ENCODE results near the gene MVB12B.

Gene MVB12B

DNA sequence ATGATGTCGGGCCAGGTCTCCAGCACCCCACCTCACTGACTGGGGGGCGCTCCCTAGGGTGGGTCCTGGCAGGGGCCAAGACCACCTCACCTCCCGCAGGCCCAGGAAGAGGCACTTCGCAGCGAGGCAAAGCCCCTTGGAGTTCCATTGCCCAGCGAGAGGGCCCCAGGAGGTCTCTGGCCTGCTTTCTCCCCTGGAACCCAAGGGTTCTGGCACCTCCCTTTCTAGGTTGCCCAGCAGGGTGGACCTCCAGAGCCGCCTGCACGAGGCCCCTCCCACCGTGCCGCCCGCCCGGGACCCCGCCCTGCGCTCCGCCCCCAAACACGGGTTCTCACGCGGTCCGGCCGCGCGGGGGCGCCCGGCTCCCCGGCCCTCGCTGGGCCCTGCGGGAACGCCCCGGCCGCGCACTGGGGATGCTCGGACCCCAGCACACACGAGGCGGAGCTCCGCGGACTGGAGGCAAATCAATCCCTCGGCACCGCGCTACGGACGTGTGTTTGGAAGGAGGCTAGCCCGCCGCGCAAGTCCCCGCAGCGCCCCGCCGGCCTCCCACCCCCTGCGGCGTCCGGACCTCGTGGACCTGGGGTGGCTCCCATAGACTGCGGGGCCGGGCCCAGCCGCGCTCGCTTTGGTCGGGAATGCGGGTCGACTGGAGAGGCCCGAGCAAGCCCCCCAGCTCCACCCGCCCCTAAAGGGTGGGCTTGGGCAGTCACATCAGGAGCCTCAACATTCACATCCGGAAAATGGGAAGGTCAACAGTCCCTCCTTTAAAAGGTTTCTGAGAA lies 187.6 kb downstream of the MVB12B start:
- in situ Hi-C loops (cut with MboI; ENCODE audit: low sequenced_read_pairs), result no loop called here

DNA sequence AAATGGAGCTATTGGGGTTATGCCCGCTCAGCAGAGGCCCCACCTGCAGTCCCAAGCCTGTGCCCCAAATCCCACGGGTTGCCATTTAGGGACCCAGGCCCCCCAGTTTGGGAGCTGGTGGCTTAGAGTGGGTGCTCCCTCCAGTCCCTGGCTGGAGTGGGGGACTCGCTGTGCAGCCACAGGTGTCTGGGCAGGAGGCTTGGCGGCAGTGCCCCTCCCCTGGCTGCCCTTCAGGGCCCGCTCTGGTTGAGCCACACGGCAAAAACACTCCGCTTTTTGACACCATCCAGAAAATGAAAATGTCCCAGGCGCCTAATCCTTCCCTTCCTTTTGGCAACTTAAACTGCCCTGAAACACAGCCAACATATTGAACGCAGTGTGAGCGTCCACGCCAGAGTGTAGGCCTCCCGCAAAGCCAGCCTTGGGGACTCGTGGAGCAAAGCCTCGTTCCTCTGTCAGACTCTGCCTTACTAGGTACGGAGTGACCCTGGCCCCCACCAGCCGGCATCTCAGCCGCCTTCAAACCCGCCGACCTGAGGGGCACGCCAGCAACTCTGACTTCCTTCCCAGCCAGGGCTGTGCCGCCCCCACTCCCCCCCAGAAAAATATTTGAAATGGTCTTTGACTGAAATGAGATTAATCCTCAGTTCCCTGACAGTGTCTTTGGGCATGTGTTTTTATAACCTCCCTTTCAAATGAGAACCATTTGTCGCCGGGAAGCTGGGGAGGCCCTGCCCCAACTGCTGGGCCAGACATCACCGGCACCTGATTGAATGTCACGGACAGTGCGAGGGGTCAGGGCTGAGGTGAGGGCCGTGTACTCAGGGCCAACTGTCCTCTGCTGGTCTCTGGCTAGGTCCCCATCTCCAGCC lies 188.6 kb downstream of the MVB12B start:
- in situ Hi-C loops (cut with MboI; ENCODE audit: low sequenced_read_pairs), result no loop called here

DNA sequence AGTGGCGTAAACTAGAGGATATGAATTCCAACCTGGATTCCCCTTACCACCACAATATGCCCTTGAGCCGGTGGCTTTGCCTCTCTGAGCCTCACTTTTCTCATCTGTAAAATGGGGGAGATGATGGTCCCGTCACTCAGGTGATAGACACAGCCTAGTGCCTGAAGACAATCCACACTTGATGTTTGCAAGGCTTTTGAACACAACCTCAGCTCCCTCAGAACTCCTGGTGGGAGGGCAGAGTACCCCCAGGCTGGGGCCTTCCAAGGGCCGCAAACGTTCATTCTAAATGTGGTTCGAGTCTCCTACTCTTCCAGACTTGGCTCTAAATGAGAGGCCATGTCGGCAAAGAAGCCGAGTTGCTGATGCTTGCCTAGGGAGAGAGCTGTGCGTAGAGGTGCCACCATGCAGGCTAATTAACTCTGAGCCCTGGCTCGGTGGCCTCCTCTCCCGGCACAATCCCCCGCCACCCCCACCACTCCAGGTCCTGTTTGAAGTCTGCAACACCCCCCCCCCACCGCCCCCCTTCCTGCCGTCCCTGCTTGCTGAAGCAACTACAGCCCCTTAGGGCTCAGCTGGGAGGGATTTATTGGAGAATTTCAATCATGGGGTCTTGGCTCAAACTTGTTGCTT lies 189.4 kb downstream of the MVB12B start:
- in situ Hi-C loops (cut with MboI; ENCODE audit: low sequenced_read_pairs), result no loop called here

DNA sequence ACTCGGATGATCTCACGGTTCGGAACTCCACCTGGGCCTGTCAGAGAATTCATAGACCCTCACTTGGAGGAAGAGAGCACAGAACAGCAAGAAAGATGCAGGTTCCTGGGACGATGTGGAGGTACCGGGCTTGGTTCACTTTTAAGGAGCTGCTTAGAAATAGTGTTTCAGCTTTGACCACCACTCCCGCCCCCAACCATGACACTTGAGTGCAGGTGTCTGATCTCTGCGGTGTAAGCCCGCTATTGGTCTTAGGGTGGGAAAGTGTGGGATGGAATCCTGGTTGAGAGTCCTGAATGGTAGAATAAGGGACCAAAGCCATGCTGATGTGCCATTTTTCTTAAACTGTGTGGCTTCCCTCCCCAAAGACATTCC lies 189.9 kb downstream of the MVB12B start:
- in situ Hi-C loops (cut with MboI; ENCODE audit: low sequenced_read_pairs), result no loop called here

DNA sequence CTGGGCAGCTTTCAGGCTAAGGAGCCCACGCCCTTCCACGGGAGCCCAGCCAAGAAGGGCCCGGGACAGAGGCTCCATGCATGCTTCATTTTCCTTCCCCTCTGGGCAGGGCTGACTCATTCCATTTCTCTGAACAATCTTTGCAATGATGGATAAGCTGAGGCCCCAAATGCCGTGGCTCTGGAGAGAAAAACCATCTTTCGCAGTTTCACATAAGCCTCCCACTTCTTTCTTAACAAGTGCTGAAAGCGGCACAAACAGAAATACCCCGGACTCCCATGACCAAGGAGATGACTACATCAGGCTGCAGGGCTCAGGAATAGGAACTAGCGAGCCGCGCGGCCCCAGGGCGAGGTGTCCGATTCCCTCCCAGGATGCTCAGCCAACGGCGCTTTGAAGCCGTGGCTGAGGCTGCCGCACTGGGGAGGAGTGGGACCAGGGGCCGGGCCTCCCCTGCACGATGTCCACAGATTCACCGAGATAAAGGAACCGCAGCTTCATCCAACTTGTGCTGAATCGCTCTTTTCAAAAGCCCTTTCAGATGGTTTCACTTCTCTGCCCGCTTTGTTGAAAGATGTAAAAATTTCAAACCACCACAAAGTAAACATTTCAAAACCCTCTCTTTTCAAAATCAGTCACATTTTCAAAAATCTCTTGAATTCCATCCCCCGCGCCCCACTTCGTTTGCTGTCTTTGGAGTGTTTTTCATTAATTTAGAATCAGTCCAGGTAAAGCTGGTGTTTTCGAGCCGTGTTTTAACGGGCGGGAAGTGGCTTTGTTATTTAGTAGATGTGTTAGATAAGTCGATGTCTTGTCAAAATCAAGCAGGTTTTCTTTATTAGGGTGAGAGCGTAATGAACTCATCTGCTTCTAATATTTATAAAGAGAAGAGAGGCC lies 190.6 kb downstream of the MVB12B start:
- in situ Hi-C loops (cut with MboI; ENCODE audit: low sequenced_read_pairs), result no loop called here

DNA sequence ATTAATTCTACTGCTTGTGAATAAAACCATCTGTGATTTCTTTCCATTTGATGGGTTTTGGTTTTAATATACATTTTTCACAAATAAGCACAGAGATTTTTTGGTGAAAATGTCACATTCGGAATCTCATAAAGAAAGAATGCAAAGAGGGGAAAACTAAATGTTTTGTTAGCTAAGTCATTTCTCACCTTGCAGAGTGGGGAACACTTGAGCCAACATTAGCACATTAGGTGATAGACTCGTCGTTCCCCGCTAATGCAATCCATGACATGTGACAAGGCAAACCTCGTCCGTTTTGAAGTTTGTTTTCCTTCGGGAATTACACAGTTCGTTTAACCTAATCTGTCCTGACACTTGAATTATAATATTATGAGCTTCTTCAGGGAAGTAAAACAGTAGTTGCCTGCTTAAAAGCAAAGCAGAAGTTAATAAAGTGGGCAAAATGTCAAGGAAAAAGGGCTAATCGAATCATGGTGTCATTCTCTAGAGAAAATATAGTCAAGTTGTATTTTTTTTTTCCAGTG lies 191.3 kb downstream of the MVB12B start:
- in situ Hi-C loops (cut with MboI; ENCODE audit: low sequenced_read_pairs), result no loop called here

DNA sequence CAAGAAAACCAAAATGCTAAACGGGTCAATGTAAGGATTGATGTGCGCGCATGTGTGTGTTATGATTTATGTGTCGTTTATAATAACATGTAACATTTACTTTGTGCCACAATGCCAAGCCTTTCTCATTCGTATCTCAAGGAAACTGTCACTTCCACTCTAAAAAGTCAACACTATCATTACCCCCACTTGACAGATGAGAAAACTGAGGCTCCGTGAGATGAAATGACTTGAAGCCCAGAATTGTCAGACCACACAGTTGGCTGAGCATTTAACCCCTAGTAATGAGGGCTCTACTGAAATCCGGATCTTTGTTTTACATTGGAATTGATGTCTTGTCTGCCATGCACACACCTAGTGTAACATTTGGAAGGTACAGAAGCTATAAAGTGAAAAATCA lies 192.1 kb downstream of the MVB12B start:
- in situ Hi-C loops (cut with MboI; ENCODE audit: low sequenced_read_pairs), result no loop called here

DNA sequence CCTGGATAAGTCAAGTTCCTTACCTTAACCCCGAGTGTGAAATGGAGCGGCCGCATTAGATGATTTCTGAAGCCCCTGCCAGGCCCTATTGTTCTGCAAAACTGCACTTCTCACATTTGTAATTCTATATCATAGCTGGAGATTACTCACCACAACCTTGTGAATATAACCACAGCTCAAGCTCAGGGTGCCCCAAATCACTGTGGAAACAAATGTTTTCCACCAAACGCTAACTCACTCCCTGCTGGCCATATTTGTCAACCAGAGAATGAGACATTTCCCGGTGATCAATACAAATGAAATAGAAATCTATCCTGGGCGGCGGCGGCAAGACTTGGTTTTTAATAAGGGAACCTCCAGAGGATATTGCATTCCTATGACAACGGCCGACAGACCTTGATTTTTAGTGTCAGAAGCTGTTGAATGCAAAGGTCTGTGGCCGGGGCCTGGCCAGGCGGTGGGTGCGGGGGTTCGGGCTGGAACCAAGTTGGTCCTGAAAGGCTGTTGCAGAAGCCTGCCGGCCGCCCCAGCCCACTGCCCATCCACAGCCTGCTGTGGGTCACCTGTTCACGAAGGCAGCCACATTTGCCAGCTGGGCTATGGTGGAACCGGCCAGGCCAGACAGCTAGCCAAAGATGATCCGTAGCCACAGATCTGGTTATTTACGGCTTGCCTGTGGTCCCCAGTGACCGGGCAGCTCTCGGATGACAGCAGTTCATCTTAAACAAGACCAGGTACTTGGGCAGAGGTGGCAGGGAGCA lies 193.2 kb downstream of the MVB12B start:
- in situ Hi-C loops (cut with MboI; ENCODE audit: low sequenced_read_pairs), result no loop called here

DNA sequence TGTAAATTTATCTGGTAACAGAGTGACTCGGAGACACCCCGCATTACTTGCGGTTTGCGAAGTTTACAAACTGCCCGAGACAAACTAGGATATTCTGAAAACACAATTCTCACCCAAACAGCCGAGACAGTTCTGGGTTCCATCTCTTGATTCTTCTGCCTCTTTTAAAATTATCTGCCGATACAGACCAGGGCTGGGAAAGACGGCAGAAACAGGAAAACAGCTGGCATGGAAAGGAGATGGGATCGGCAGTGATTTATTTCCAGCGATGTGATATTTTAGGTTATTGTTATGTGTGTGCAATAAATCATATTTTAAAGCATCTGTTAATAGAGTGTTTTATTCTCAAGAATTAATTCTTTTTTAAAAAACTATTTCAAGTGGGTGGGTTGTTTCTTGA lies 193.8 kb downstream of the MVB12B start:
- in situ Hi-C loops (cut with MboI; ENCODE audit: low sequenced_read_pairs), result no loop called here

DNA sequence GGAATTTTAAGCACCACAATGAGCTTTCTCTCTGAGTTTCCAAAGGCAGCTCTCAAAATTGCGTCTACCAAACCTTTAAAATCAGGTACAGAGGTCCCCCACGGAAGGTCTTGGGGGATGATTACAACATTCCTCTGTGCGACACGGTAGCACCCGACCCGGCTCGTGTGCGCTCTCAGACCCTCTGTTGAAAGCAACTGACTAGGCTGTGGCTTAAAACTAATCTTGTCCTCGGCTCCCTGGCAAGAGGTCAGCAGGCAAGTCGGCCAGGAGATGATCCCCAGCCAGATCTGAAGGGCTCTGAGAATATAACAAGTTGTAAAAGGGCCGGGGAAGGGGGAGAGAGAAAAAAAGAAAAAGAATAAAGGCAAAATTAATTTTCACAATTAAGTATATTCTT lies 194.5 kb downstream of the MVB12B start:
- in situ Hi-C loops (cut with MboI; ENCODE audit: low sequenced_read_pairs), result no loop called here

DNA sequence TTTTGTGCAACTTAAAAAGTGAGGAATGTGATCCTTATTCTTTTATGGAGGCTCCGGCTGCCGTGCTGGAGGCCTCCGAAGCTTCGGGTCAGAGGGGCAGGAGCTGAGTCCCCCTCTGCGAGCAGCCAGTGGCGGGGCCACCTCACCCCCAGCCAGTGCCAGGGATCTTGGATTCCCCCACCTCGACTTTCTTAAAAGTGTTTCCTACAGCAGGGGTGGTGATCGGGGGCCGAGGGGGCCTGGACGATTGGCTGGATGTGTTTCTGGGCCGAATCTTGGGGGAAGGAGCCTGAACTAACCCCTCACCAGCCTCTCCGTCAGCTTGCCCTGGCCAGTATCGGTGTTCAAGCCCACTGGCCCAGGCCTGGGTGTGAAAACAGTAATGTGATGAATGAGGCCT lies 194.9 kb downstream of the MVB12B start:
- in situ Hi-C loops (cut with MboI; ENCODE audit: low sequenced_read_pairs), result no loop called here

DNA sequence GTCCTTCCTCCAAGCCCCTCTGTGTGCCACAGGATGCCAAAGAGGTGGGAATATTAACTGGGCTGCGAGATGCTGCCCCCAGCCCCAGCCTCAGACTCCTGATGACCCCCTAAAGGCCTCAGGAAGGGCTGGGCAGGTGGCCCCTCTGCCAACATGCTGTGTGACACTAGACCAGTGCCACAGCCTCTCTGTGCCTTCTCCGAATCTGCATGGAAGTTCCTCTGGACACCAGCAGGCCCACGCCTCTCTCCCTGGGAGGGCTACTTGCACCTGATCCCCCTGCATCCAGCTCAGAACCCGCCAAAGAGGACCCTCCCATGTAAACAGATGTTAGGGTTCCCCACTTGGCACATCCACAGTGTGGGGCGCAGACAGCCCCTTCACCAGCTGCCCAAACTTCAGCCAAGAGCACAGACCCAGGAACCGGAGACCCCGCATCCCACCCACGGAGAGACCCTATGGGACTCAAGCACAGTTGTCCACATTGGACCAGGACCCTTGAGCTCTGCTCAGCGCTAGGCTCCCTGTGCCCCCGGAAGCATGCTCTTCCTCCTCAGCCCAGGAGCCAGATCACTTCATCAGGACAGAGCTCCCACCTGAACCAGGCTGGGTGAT lies 195.5 kb downstream of the MVB12B start:
- in situ Hi-C loops (cut with MboI; ENCODE audit: low sequenced_read_pairs), result no loop called here

DNA sequence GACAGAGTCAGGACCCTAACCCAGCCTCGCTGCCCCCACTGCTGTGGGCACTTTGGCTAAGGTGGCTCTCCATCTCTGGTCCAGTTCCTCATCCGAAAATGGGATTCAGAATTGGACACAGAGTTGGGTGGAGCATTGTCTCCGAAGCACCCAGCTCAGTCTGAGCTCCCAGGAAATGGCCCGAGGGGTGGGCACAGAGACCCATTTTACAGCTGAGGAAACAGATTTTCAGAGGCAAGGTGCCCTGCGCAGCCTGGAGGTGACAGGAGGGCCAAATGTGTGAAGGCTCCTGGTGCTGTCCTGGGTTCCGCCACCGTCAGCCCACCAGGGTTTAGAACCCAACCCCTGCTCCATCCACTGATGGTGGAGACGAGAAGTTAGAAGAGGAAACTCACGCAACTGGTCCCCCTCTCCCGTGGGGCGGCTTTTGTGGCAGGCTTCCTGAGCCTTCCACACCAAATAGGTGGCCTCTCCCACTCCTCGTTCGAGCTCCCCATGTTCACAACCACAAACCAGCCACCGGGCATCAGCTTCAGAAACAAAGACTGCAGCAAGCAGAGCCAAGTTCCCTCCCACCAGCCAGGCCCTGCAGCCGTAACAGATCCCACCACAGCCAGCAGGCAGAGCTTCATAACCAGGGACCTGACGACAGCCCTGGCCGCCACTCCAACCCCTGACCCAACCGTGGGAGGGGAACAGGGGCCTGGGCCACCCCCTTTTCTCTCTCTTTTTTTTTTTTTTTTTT lies 196.2 kb downstream of the MVB12B start:
- in situ Hi-C loops (cut with MboI; ENCODE audit: low sequenced_read_pairs), result no loop called here

DNA sequence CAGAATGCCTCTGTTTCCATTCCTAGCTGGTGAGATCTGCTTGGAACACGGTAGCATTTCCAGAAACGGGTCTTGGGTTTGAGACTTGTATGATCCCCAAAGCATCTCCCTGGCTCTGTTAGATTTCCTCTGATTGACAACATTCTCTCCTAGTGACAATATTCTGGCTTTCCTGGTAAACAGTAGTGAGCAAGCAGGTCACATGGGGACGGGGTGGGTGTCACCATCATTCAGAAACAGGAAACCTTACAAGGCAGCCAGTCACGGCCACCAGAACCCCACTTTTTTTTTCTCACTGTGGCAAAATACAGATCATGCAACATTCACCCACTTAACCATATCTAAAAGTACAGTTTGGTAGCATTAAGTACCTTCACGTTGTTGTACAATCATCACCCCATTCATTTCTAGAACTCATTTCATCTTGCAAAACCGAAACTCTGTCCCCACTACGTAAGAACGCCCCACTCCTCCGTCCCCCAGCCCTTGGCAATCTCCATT lies 197.0 kb downstream of the MVB12B start:
- in situ Hi-C loops (cut with MboI; ENCODE audit: low sequenced_read_pairs), result no loop called here

DNA sequence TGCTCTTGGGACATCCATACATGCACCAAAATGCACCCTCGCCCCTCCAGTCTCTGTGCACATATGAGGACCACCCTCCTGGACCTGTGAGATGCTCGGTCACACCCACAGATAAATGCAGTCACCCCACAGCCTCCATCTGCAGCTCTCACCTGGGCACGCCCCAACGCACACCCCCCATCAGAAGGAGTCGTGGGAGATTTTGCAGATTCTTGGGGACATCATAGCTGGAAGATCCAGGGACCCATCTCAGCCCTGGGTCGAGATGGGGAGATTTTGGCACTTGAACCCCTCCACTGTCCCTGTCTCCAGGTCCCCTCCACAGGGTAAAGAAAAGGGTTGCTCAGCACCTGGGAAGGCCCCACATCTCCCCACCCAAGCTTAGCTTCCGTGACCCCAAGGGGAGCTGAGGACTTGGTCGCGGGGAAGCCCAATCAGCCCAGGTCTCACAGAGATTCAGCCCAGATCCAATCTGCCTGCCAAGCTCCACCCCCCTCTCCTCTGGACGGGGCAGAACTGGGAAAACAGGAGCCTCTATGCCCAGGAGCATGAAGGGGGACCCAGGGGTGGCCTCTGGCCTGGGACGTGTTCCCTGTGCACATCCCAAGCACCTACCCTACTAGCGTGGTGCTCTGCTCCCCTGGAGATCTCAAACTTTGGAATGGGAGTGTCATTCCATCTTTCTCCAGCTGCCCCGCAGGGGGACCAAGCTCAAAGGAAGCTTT lies 197.9 kb downstream of the MVB12B start:
- in situ Hi-C loops (cut with MboI; ENCODE audit: low sequenced_read_pairs), result no loop called here

DNA sequence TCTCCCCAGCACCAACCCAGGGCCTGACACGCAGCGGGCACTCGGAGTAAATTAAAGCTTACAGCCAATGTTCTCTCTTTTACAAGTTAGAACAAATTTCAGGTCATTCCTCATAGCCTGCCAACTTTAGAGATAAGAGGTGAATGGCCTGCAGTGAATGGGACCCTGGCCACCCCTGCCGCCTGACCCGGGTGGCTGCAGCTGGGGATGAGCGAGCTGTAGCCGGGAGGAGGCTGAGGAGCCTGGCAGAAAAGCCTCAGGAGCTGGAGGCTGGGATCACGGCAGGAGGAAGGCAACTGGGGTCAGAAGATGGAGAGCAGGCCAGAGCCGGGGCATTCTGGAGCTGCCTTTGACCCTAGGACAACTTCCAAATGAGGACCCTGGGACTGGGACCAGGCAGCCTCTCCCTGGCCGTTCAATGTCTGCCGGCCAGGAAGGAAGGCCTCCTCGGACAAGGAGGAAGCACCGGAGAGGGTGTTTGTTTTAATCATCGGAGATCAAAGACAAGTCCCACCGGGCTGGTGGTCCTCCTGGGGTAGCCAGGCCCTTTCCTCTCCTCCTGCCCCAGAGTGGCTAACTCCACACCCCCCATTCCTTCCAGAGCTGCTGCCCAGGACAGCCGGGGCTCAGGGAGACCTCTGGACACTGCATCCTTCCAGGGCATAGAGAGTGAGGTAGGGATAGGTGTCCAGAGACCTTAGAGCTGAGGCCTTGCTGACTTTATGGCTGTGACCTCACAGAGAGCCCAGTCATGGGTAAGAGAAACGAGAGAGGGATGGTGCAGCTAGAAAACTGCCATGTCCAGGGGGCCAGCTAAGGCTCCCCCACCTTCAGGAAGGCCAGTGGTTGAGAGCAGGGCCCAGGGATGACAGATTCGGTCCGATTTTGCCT lies 199.8 kb downstream of the MVB12B start:
- in situ Hi-C loops (cut with MboI; ENCODE audit: low sequenced_read_pairs), result no loop called here

Measured in HL-60/S4 treated with retinoic acid at 250 ng/mL for 4 days and 3 days (cell line).